Upper lobe of left lung (tissue), 6 donors: Measurements from ENCODE around the gene RFX1. TPM values are rescaled to one million over a fixed set of nuclear protein-coding genes. Genes with fewer than 3 reads are reported as not detected.

ENCODE experiments used
- ATAC-seq, 2 donors: fragments of 200-7000 bp; cut with Tn5 transposase; one replicate each; pipeline ENCODE4 v1.9.1; 2022; ENCODE audit warnings: mild to moderate bottlenecking in 2 of 2, moderate library complexity in 2 of 2; ENCODE audit not compliant: low FRiP score in 2 of 2
- DNase-seq, 2 donors: peaks; one replicate each; pipeline ENCODE4 v3.0.0-alpha.2; 2019 to 2020
- H3K27ac ChIP-seq, 4 donors: fragments of 200-600 bp; sonication (generic); one replicate each; pipeline ENCODE4 v1.5.1; 2016 to 2019
- H3K27me3 ChIP-seq, 4 donors: fragments of 200-600 bp; sonication (generic); one replicate each; pipeline ENCODE4 v1.5.1; 2017 to 2019
- H3K36me3 ChIP-seq, 4 donors: fragments of 200-600 bp; sonication (generic); one replicate each; pipeline ENCODE4 v1.5.1; 2016 to 2019
- H3K4me1 ChIP-seq, 4 donors: fragments of 200-600 bp; sonication (generic); one replicate each; pipeline ENCODE4 v1.5.1; 2018 to 2019
- H3K4me3 ChIP-seq, 4 donors: fragments of 200-600 bp; sonication (generic); one replicate each; pipeline ENCODE4 v1.5.1; 2017 to 2019; ENCODE audit warnings: mild to moderate bottlenecking in 2 of 4, moderate library complexity in 1 of 4
- H3K9me3 ChIP-seq, 4 donors: fragments of 200-600 bp; sonication (generic); one replicate each; pipeline ENCODE4 v1.5.1; 2018 to 2019
- CTCF ChIP-seq, 6 experiments: fragments of 450-650 bp in 4 of 6; fragments of 200-600 bp in 2 of 6; sonication (generic) in 2 of 6; IDR thresholded peaks; one replicate each; pipeline ENCODE4 v1.5.1; 2016 to 2019; ENCODE audit warnings: antibody characterized with exemption in 6 of 6
- EP300 ChIP-seq, 4 donors: sonication (generic); formaldehyde crosslinking; IDR thresholded peaks; one replicate each; pipeline ENCODE4 v1.5.1; 2017; ENCODE audit warnings: antibody characterized with exemption in 4 of 4, control low read depth in 2 of 4
- POLR2A ChIP-seq, 4 donors: fragments of 450-650 bp; IDR thresholded peaks; one replicate each; pipeline ENCODE4 v1.5.1; 2016 to 2017; ENCODE audit warnings: antibody characterized with exemption in 4 of 4, mild to moderate bottlenecking in 2 of 4
- POLR2AphosphoS5 ChIP-seq, 2 donors: sonication (generic); formaldehyde crosslinking; IDR thresholded peaks; one replicate each; pipeline ENCODE4 v1.5.1; 2017; ENCODE audit warnings: antibody characterized with exemption in 2 of 2
- WGBS, 2 donors: methylation state at CpG; one replicate each; pipeline ENCODE4 v1.1.5; 2017 to 2018; 5-methylcytosine and 5-hydroxymethylcytosine counted together
- total RNA-seq, 6 donors: library from RNA; depleted of rRNA in 4 of 6; stranded (reverse); fragments of >200 nt in 4 of 6; gene quantifications; one replicate each; pipeline versions ENCODE4 v1.1.0 to v1.2.1, GENCODE V29; 2016 to 2021
- donor health status: DM: no; HTN: no; CAD: no; lungs with moderate emphysema.
- donor health status: DM: no; HTN: yes; CAD: no; lungs with severe emphysema.

Gene RFX1
- total RNA-seq, 6 donors from 2014 or later: 6.0 to 22.3 (median 15.5) TPM

GRCh38 chr19:13957051-13957450, 49.1 kb downstream of the RFX1 start:
- H3K4me3 ChIP-seq: no peak overlapping the region
- H3K27ac ChIP-seq: no peak overlapping the region
- no peaks in the 10 kb centered on the region for H3K9me3 ChIP-seq
- H3K36me3 ChIP-seq: peaks cover 40 to 78% (median 66%) of the 10 kb centered on the region in 4 donors
- no peaks in the 10 kb centered on the region for H3K27me3 ChIP-seq
- 89 to 92% methylated on average over 6 to 7 of the region's 8 CpGs for WGBS, 2 donors
- peaks cover 11 to 14% (median 13%) of the 10 kb centered on the region in 4 donors for H3K4me1 ChIP-seq
- DNase-seq (no peak), ATAC-seq (no peak)
- TF ChIP-seq EP300 (IDR thresholded peaks at IDR 0.05): no peak
- no peak for TF ChIP-seq CTCF (IDR thresholded peaks at IDR 0.05)
- TF ChIP-seq POLR2A (IDR thresholded peaks at IDR 0.05): no peak

- DNase-seq (peak in 1 of 2 donors; percentile 77), ATAC-seq (no peak)
- 94 to 99% methylated on average over 10 to 16 of the region's 16 CpGs for WGBS, 2 donors
- Histone ChIP-seq H3K27me3 (no peaks in the 10 kb centered on the region), H3K4me3 (no peak overlapping the region), H3K36me3 (peaks cover 39 to 71% (median 60%) of the 10 kb centered on the region in 4 donors), H3K4me1 (peaks cover 11 to 17% (median 15%) of the 10 kb centered on the region in 4 donors), H3K9me3 (no peaks in the 10 kb centered on the region), H3K27ac (no peak overlapping the region)
- TF ChIP-seq EP300 (IDR thresholded peaks at IDR 0.05): no peak
- no peak for TF ChIP-seq POLR2AphosphoS5 (IDR thresholded peaks at IDR 0.05)
- no peak for TF ChIP-seq POLR2A (IDR thresholded peaks at IDR 0.05)
- no peak for TF ChIP-seq CTCF (IDR thresholded peaks at IDR 0.05)
Observed at GRCh38 chr19:13956365-13956744, 49.8 kb downstream of the RFX1 start.

- TF ChIP-seq EP300 (IDR thresholded peaks at IDR 0.05) (no peak), POLR2A (IDR thresholded peaks at IDR 0.05) (no peak), POLR2AphosphoS5 (IDR thresholded peaks at IDR 0.05) (no peak), CTCF (IDR thresholded peaks at IDR 0.05) (no peak)
- no peak overlapping the region for H3K4me3 ChIP-seq
- 93 to 94% methylated on average over 19 to 37 of the region's 42 CpGs for WGBS, 2 donors
Observed at GRCh38 chr19:13955662-13956364, 50.3 kb downstream of the RFX1 start.

GRCh38 chr19:13954185-13954584, 51.9 kb downstream of the RFX1 start:
- DNase-seq (peak in 1 of 2 donors; percentile 57), ATAC-seq (no peak)
- Histone ChIP-seq H3K27ac (no peak overlapping the region), H3K27me3 (no peaks in the 10 kb centered on the region), H3K9me3 (no peaks in the 10 kb centered on the region), H3K36me3 (peaks cover 23 to 49% (median 39%) of the 10 kb centered on the region in 4 donors), H3K4me3 (no peak overlapping the region), H3K4me1 (peaks cover 11 to 17% (median 15%) of the 10 kb centered on the region in 4 donors)
- whole genome bisulfite sequencing, 2 donors: 95 to 97% methylated on average over 11 to 15 of the region's 15 CpGs
- TF ChIP-seq CTCF (IDR thresholded peaks at IDR 0.05): no peak

More at GRCh38 chr19:13955662-13956364, 50.3 kb downstream of the RFX1 start:
- Histone ChIP-seq H3K36me3 (peaks cover 35 to 65% (median 54%) of the 10 kb centered on the region in 4 donors), H3K27me3 (no peaks in the 10 kb centered on the region), H3K9me3 (no peaks in the 10 kb centered on the region), H3K4me1 (peaks cover 11 to 17% (median 15%) of the 10 kb centered on the region in 4 donors), H3K27ac (no peak overlapping the region)
- ATAC-seq: no peak
- peak in 1 of 2 donors; percentile 77 for DNase-seq
